NCI-H82 (cell line): ENCODE data around the gene GTPBP1.
A peak's percentile ranks its signal among the peaks of the same experiment; 100 is the strongest.

Experiments
- DNase-seq: peaks from one replicate; lab custom pipeline; 2025; lab: John Stamatoyannopoulos, UW

GTPBP1 gene

GRCh38 chr22:38727123-38727522, 21.4 kb downstream of the GTPBP1 start:
- DNase-seq, result no peak

- no peak for DNase-seq
These were observed 22.0 kb downstream of the GTPBP1 start for GRCh38 chr22:38727530-38728451.

GRCh38 chr22:38728871-38729796, 23.4 kb downstream of the GTPBP1 start:
- no peak for DNase-seq

GRCh38 chr22:38729946-38730345, 24.2 kb downstream of the GTPBP1 start:
- no peak for DNase-seq

- DNase-seq, result no peak
These were observed 24.7 kb downstream of the GTPBP1 start for GRCh38 chr22:38730411-38730871.

- no peak for DNase-seq
These were observed 26.0 kb downstream of the GTPBP1 start for GRCh38 chr22:38731703-38732161.

GRCh38 chr22:38732251-38732815, 26.6 kb downstream of the GTPBP1 start:
- no peak for DNase-seq

GRCh38 chr22:38733329-38733723, 27.6 kb downstream of the GTPBP1 start:
- DNase-seq, result peak; percentile 54

GRCh38 chr22:38733724-38734381, 28.1 kb downstream of the GTPBP1 start:
- DNase-seq, result peak; percentile 11

GRCh38 chr22:38734421-38735100, 28.8 kb downstream of the GTPBP1 start:
- DNase-seq, result no peak

GRCh38 chr22:38735126-38735464, 29.4 kb downstream of the GTPBP1 start:
- DNase-seq, result no peak

GRCh38 chr22:38735465-38736256, 29.9 kb downstream of the GTPBP1 start:
- no peak for DNase-seq

GRCh38 chr22:38736257-38736570, 30.5 kb downstream of the GTPBP1 start:
- no peak for DNase-seq

GRCh38 chr22:38737302-38738060, 31.7 kb downstream of the GTPBP1 start:
- DNase-seq, result no peak

GRCh38 chr22:38738475-38739070, 32.8 kb downstream of the GTPBP1 start:
- no peak for DNase-seq

GRCh38 chr22:38739300-38740055, 33.7 kb downstream of the GTPBP1 start:
- DNase-seq, result no peak

- DNase-seq, result no peak
These were observed 34.5 kb downstream of the GTPBP1 start for GRCh38 chr22:38740116-38740723.

- DNase-seq, result no peak
These were observed 35.0 kb downstream of the GTPBP1 start for GRCh38 chr22:38740754-38741153.
